NCI-H446 treated with DMSO at 0.1 percent for 48 hours (cell line): Measurements from ENCODE around the gene TUBA8.
"Not testable (repeated sequence)": the region's sequence is repeated elsewhere in the genome, so short reads cannot be mapped to it uniquely, and the experiment has no call there.

Source experiments
- DNase-seq: peaks from one replicate; lab custom pipeline; 2025; lab: John Stamatoyannopoulos, UW

The TUBA8 gene

GRCh38 chr22:18173441-18173840, 62.8 kb downstream of the TUBA8 start:
- not testable (repeated sequence) for DNase-seq
